Esophagus squamous epithelium (tissue), 4 donors: ENCODE measurements around the gene ZDHHC22.

Experiments
- CTCF ChIP-seq, 6 experiments: fragments of 450-650 bp in 4 of 6; fragments of 200-600 bp in 2 of 6; sonication (generic) in 2 of 6; IDR thresholded peaks; one replicate each; pipeline ENCODE4 v1.5.1; 2016 to 2019; ENCODE audit warnings: antibody characterized with exemption in 6 of 6, mild to moderate bottlenecking in 4 of 6, moderate library complexity in 4 of 6
- POLR2A ChIP-seq, 4 donors: fragments of 450-650 bp; IDR thresholded peaks; one replicate each; pipeline ENCODE4 v1.6.1; 2017; ENCODE audit warnings: antibody characterized with exemption in 4 of 4, mild to moderate bottlenecking in 4 of 4, moderate library complexity in 3 of 4

GRCh38 chr14:77109656-77110055, 31.9 kb downstream of the ZDHHC22 start:
- TF ChIP-seq CTCF (IDR thresholded peaks at IDR 0.05): no peak
- TF ChIP-seq POLR2A (IDR thresholded peaks at IDR 0.05): no peak
